Lower leg skin (tissue), 4 donors: Measurements from ENCODE around the gene SLC10A3. TPM values are rescaled to one million over a fixed set of nuclear protein-coding genes. Genes with fewer than 3 reads are reported as not detected.

Experiments
- DNase-seq, 2 donors: peaks; one replicate each; pipeline ENCODE4 v3.0.0-alpha.2; 2019; ENCODE audit warnings: low spot score in 2 of 2
- H3K4me3 ChIP-seq: fragments of 200-600 bp; sonication (generic); 2 replicates; pipeline ENCODE4 v1.5.1; 2017; ENCODE audit warnings: mild to moderate bottlenecking, low read depth; ENCODE audit not compliant: poor library complexity, severe bottlenecking
- POLR2A ChIP-seq, 2 donors: fragments of 450-650 bp; IDR thresholded peaks; one replicate each; pipeline ENCODE4 v1.6.1; 2016 to 2017; ENCODE audit warnings: antibody characterized with exemption in 2 of 2, mild to moderate bottlenecking in 1 of 2, moderate library complexity in 1 of 2
- WGBS, 2 donors: methylation state at CpG; one replicate each; pipeline ENCODE4 v1.1.5; 2018; 5-methylcytosine and 5-hydroxymethylcytosine counted together
- intact Hi-C: fragments of 100-400 bp; cut with DNase I; formaldehyde crosslinking; loops from one replicate; pipeline ENCODE4 v1.15.0; 2023; ENCODE audit warnings: low total_unique reads
- total RNA-seq, 4 donors: library from RNA; depleted of rRNA; stranded (reverse); fragments of >200 nt; gene quantifications; one replicate each; pipeline ENCODE4 v1.1.0, GENCODE V29; 2016
- TF ChIP-seq, protein P1 (sequence below), 3 donors: fragments of 450-650 bp; IDR thresholded peaks; one replicate each; pipeline ENCODE4 v1.5.1; 2016; ENCODE audit warnings: antibody characterized with exemption in 3 of 3, mild to moderate bottlenecking in 3 of 3, moderate library complexity in 2 of 3

SLC10A3 gene
- total RNA-seq, 4 donors from 2014 or later: 53.4 to 67.3 (median 57.4) TPM

DNA sequence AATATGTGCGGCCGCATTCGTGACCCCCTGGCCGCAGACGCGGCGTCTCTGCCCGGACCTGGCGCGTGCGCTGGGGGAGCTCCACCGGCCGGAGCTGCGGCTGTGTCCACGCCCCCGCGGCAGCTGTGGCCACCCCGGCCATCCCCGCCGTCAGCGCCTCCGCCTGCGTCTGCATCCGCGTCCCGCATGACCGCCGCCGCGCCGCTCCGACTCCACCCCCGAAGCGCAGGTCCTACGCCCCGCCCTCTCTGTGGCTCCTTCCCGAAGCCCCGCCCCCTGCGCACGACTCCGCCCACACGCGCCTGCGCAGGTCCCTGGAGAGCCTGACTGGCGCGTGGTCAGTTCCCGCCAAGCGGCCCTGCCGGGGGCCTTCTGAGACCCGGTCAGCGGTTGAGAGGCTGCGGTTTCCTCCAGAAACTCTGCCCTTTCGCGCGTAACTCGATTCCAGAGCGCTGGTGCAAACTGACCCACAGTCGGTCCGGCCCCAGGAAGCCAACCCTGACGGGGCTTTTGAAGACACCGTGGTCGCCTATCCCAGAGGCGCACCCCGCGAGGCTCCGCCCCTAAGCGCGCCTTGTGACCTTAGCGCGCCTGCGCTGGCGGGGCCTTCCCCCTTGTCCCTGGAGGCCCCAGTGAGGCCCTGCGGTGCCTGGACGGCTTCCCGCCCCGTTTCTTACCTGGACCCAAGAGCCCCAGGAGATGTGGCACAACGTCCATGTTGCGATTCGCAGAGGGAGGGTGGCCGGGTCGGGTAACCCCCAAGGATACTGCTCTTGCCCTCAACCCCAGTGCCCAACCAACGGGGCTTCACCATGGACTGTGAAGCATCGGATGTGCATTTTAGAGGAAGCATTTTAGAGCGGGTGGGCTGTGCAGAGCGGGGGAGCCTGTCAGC lies 11.5 kb downstream of the SLC10A3 start, which contains the start of gene LAGE3:
Gene LAGE3 (minus strand): TSS at position 554 of the 895 bp plus-strand sequence. CDS start 366 bp downstream, at position 188.
- DNase-seq: peak; percentile 88 to 98
- TF ChIP-seq, protein P1, sequence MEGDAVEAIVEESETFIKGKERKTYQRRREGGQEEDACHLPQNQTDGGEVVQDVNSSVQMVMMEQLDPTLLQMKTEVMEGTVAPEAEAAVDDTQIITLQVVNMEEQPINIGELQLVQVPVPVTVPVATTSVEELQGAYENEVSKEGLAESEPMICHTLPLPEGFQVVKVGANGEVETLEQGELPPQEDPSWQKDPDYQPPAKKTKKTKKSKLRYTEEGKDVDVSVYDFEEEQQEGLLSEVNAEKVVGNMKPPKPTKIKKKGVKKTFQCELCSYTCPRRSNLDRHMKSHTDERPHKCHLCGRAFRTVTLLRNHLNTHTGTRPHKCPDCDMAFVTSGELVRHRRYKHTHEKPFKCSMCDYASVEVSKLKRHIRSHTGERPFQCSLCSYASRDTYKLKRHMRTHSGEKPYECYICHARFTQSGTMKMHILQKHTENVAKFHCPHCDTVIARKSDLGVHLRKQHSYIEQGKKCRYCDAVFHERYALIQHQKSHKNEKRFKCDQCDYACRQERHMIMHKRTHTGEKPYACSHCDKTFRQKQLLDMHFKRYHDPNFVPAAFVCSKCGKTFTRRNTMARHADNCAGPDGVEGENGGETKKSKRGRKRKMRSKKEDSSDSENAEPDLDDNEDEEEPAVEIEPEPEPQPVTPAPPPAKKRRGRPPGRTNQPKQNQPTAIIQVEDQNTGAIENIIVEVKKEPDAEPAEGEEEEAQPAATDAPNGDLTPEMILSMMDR (IDR thresholded peaks at IDR 0.05): no peak
- TF ChIP-seq POLR2A (IDR thresholded peaks at IDR 0.05): no peak
- peak within 1 kb of the TSS; percentile 28 for H3K4me3 ChIP-seq
- WGBS, 2 donors: 55 to 59% methylated on average over 3 to 84 of the region's 85 CpGs
- intact Hi-C loops: no loop called here

DNA sequence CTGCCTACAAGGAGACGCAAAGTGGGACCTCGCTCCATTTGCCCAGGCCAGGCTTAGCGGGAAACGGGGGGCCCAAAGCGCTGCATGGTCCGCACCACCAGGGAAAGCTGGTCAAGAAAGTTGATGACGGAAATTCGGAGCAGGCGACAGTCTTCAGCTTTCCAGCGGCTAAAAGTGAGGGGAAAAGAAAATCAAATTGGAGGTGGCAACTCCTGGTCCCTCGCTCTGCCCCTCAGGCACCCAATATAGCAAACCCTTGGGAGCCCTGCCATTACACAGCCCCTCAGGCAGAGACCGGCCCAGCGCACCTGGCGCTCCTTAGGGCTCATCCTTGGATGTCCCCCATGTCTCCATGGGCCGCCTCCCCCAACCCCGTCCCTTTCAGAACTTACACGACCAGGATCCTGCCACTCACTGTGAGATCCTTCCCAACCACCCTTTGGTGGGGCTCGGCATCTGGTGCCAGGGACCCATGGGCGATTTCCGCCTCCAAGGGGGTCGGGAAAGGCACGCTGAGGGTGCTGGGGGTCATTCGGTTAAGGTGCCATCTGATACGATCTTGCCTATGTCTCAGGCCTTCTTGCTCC lies 12.4 kb downstream of the SLC10A3 start:
- TF ChIP-seq, protein P1 (IDR thresholded peaks at IDR 0.05): no peak
- no peak for TF ChIP-seq POLR2A (IDR thresholded peaks at IDR 0.05)
- intact Hi-C loops: no loop called here
- WGBS, 2 donors: 62 to 68% methylated on average over 18 to 24 of the region's 24 CpGs
- DNase-seq: no peak
- H3K4me3 ChIP-seq: no peak overlapping the region

DNA sequence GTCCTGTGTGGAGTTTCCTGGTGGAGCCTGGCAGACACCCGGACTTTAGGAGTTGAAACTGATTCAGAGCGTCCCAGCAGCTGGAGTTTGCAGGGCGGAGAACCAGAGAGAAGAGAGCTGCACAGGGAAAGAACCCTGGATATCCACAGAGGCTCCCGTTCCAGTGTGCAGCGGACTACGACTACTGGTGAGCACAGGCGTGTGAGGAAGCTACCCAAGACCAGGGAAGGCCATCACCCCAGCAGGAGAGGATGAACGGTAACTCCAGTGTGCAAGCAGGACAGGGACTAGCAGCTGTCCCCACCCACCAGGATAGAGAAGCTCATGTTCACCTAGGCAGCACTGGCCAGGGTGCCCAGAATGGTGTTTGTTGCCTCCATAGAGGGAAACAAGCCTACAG lies 13.6 kb downstream of the SLC10A3 start:
- H3K4me3 ChIP-seq: no peak overlapping the region
- DNase-seq: no peak
- WGBS, 2 donors: 71 to 77% methylated on average over 8 of the region's 8 CpGs
- intact Hi-C loops: no loop called here
- TF ChIP-seq, protein P1 (IDR thresholded peaks at IDR 0.05): no peak
- TF ChIP-seq POLR2A (IDR thresholded peaks at IDR 0.05): no peak

DNA sequence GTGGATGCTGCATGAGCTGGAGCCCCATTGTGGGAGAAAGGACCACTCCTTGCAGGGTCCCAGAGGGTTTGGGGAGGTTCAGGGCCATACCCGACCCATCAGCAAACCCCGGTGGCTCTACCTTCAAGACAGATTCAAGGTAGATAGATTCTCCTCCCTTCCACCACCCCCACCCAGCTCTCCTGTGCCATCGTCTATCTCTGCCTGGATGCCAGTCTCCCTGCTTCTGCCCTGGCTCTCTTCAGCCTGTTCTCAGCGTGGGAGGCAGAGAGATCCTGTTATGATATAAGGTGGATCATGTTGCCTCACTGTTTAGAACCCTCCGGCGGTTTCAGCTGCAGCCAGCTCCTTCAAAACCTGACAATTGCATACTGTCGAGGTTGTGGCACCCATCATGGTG lies 16.7 kb downstream of the SLC10A3 start:
- no peak for TF ChIP-seq POLR2A (IDR thresholded peaks at IDR 0.05)
- TF ChIP-seq, protein P1 (IDR thresholded peaks at IDR 0.05): no peak
- WGBS, 2 donors: 53 to 68% methylated on average over 6 to 7 of the region's 7 CpGs
- intact Hi-C loops: no loop called here
- H3K4me3 ChIP-seq: no peak overlapping the region
- DNase-seq: no peak

DNA sequence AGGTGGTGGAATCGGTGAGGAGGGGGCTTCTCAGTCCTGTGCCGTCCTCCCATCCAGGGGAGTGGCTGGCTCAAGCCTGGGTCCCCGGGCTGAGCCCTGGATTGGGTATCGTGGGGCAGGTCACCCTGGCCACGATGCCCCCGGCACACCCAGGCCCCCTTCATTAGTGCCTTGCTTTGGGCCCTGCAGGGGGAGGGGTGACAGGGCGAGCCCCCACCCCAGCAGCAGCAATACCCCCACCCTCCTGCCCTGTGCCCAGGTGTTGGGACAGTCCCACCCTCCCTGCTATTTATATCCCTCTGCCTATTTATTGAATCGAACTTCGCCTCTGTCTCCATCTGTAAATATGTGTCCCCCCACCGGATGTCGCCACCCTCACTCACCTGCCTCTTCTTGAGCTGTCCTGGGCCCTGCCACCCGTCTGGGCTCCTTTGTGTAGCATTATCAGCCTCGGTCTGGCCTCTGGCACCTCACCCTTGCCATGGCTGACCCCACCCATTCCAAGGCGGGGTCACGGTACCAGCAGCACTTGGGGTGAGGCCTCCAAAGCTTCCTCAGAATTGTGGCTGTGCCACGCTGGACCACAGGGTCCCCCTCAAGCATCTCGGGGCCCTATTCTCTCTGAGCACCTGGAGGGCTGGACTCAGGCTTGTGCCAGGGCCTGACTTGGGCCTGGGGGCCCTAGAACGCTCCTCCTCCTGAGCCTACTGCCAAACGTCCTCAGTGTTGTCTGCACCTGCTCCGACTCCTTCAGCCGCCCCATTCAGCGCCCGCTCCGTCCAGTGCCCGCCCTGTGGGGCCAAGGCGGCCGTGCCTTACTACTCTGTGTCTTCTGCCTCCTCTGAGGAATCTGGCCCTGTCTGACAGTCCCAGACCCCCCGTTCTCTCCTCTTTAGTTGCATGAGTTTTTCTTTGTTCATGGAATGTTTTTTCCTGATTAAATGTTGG lies 17.5 kb downstream of the SLC10A3 start:
- no peak for DNase-seq
- intact Hi-C loops: no loop called here
- 66 to 73% methylated on average over 18 to 28 of the region's 28 CpGs for WGBS, 2 donors
- TF ChIP-seq, protein P1 (IDR thresholded peaks at IDR 0.05): no peak
- TF ChIP-seq POLR2A (IDR thresholded peaks at IDR 0.05): no peak
- no peak overlapping the region for H3K4me3 ChIP-seq
